HFF-Myc (cell line): ENCODE results near the gene MOB3B.

Experiments used
- DNase-seq: peaks from one replicate; pipeline ENCODE4 v3.0.0-alpha.2; 2011; ENCODE audit warnings: low read depth; ENCODE audit errors: extremely low read depth
- H3K4me3 ChIP-seq: replicated peaks from 2 replicates; pipeline ENCODE4 v1.5.1; 2011; ENCODE audit warnings: low read depth, mild to moderate bottlenecking, control low read depth, low read length
- TF ChIP-seq, protein P1 (sequence below): IDR thresholded peaks from 2 replicates; pipeline ENCODE4 v1.5.1; 2012; ENCODE audit warnings: mild to moderate bottlenecking, low read depth, low read length, control low read depth; ENCODE audit errors: missing control alignments

MOB3B gene

DNA sequence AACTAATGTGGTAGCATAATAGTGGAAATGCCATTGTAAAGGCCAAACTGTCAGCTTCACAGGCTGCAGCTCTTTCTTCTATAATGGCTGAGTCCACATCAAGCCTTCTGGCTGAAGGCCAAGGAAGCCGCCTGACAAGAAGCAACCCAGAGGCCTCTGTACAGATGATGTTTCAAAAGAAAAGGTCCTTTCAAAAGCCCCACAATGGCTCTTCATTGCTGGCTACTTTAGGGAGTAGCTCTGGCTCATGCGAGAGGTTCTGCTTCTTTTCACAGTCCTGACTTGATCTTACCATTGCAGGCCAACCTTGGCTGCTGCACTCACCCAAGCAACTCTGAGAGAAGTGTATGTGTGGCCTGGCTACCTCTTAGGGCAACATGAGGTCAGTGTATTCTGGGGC is 178.2 kb downstream of the MOB3B start:
- TF ChIP-seq, protein P1, sequence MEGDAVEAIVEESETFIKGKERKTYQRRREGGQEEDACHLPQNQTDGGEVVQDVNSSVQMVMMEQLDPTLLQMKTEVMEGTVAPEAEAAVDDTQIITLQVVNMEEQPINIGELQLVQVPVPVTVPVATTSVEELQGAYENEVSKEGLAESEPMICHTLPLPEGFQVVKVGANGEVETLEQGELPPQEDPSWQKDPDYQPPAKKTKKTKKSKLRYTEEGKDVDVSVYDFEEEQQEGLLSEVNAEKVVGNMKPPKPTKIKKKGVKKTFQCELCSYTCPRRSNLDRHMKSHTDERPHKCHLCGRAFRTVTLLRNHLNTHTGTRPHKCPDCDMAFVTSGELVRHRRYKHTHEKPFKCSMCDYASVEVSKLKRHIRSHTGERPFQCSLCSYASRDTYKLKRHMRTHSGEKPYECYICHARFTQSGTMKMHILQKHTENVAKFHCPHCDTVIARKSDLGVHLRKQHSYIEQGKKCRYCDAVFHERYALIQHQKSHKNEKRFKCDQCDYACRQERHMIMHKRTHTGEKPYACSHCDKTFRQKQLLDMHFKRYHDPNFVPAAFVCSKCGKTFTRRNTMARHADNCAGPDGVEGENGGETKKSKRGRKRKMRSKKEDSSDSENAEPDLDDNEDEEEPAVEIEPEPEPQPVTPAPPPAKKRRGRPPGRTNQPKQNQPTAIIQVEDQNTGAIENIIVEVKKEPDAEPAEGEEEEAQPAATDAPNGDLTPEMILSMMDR, result no peak
- H3K4me3 ChIP-seq, result no peak overlapping the region
- no peak for DNase-seq

DNA sequence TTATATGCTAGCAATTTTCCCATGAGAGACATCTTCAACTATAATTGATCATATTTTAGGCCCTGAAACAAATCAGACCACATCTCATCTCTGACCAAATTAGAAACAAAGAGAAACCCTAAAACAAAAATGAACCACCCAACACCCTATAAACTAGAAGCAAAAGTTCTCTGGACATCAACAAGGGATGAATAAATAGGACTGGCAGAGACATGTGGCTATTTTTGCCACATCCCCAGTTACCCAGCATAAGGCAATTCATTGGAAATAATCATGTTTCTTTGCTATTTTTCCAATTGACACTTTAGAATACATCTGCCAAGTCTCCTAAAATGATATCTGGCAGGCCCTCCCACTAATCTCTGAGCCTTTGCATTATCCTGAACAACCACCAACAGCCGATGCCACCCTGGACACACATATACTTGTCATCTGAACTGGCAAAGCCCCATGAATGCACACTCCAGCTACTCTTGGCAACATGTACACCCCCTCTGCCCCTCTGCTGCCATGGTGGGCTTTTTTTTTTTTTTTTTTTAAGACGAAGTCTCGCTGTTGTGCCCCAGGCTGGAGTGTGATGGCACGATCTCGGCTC is 179.1 kb downstream of the MOB3B start:
- TF ChIP-seq, protein P1, result no peak
- H3K4me3 ChIP-seq, result no peak overlapping the region
- no peak for DNase-seq

DNA sequence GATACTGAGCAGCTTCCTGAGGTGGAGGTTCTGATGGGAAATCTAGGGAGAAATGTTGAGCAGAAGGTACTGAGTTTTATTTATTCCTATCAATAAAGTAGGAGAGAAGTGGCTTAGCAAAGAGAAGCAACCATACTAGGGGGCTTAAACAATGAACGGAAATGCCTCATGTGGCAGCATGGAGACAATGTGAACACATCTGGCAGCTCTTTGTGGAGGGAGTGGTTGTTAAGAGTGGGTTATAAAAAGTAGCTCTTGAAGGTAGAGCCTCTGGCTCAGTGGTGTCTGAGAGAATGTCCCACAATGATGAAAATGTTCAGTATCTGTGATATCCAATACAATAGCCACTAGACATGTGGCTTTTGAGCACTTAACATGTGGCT is 179.9 kb downstream of the MOB3B start:
- H3K4me3 ChIP-seq, result no peak overlapping the region
- no peak for DNase-seq
- TF ChIP-seq, protein P1, result no peak

DNA sequence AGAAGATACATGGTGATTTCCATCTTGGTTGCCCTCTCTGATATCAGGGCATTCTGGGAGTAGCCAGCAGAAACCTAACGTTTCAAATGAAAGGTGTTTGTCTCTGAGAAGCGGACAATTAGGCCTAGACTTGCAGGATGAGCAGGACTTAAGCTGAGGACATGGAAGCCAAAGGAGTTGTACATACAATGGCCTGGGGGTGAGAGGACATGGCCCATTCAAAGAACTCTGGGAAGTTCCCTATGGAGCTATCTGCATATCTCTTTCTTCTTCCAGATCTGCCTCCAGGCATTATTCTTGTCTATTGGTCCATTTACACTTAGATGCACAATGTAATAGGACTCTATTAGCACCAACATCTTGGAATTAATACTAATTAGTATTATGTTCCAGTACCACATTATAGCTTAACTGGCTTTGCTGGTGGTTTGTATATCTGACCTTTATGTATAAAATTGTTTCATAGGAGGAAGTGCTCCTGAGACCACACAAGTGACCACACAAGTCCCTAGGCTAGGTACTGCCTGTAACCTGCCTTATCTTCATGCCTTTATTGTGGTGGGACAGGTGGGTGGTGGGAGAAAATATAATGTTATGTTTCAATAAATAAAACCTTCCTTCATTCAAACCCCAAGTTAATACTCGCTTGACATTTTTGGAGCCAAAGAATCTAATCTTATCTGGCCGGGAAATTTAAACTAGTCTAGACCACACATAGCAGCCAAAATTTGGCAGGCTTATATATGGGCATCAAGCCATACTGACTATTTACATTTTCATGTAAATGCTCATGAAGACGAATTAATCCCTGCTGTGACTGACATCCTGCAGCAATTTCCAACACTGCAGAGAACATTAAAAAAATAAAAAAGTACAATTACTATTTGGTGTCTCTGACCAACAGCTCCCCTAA is 180.6 kb downstream of the MOB3B start:
- TF ChIP-seq, protein P1, result no peak
- no peak for DNase-seq
- no peak overlapping the region for H3K4me3 ChIP-seq

DNA sequence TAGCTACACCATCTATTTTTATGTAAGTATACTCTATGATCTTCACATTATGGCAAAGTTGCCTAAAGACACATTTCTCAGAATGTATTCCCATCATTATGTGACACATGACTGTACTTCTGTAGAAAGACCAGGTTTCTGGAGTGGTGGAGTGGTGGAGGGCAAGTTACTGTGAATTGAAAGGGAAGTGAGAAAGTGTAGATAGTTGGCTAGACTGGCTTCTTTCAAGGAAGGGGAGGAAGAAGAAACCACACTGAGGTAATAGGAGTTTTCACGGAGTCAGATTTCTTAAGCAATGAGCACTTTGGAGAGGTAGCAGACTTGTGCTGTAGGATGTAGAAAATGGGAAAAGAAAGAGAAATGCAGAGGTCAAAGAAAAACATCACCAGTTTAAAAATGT is 181.7 kb downstream of the MOB3B start:
- TF ChIP-seq, protein P1, result no peak
- DNase-seq, result no peak
- no peak overlapping the region for H3K4me3 ChIP-seq

DNA sequence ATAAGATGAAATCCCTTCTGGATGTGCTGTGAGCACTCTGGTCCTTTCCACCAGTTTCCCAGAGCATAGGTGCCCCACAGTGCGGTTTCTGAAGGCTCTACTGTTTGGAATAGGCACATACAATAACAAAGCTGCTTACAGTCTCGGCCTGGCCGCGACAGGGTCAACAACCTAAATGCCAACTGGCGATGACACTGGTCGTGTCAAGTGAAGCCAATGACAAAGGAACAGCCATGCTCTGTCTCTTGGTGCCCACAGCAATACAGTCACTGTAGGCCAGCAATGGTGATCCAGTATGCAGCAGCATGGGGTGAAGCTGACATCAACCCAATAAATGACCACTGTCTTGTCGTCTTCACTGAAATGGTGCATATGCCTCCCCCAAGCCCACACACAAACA is 184.8 kb downstream of the MOB3B start:
- no peak overlapping the region for H3K4me3 ChIP-seq
- no peak for DNase-seq
- TF ChIP-seq, protein P1, result no peak
